ENCODE results near the gene MAGIX.
A peak's percentile ranks its signal among the peaks of the same experiment; 100 is the strongest.
"Not testable (repeated sequence)": the region's sequence is repeated elsewhere in the genome, so short reads cannot be mapped to it uniquely, and the experiment has no call there.

MAGIX gene

GRCh38 chrX:49160908-49161307 lies 1.6 kb upstream of the MAGIX start:
- DNase-seq (ENCODE audit: low read depth in 2 of 2), result no peak

- no peak for DNase-seq (ENCODE audit: low read depth in 2 of 2)
These were observed 926 bp upstream of the MAGIX start for GRCh38 chrX:49161632-49162031.

GRCh38 chrX:49163555-49164419 lies 1.2 kb downstream of the MAGIX start:
- peak; percentile 56 to 67 for DNase-seq (ENCODE audit: low read depth in 2 of 2)

DNA sequence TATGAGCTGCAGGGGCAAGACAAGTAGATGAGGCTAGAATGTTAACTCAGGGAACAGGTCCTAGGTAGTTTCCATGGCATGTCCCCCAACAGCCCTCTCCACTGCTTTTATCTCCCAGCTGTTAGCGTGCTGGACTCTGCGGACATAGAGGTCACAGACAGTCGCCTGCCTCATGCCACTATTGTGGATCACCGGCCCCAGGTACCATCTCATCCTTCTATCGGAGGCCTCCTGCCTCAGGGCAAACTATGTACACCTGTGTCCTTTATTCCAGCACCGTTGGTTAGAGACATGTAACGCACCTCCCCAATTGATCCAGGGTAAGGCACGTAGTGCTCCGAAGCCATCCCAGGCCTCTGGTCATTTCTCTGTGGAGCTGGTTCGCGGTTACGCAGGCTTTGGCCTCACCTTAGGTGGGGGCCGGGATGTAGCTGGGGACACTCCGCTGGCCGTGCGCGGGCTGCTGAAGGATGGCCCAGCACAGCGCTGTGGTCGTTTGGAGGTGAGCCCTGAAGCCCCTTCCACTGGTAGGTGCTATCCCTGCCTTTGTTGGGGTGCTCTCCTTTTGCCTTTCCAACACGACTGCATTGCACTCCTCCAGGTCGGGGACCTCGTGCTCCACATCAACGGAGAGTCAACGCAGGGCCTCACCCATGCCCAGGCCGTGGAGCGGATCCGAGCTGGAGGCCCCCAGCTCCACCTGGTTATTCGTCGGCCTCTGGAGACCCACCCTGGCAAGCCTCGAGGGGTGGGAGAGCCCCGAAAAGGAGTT lies 2.2 kb downstream of the MAGIX start:
- DNase-seq (ENCODE audit: low read depth in 2 of 2), result no peak

- peak; percentile 54 to 68 for DNase-seq (ENCODE audit: low read depth in 2 of 2)
These were observed 3.6 kb downstream of the MAGIX start for GRCh38 chrX:49165901-49166881.

DNA sequence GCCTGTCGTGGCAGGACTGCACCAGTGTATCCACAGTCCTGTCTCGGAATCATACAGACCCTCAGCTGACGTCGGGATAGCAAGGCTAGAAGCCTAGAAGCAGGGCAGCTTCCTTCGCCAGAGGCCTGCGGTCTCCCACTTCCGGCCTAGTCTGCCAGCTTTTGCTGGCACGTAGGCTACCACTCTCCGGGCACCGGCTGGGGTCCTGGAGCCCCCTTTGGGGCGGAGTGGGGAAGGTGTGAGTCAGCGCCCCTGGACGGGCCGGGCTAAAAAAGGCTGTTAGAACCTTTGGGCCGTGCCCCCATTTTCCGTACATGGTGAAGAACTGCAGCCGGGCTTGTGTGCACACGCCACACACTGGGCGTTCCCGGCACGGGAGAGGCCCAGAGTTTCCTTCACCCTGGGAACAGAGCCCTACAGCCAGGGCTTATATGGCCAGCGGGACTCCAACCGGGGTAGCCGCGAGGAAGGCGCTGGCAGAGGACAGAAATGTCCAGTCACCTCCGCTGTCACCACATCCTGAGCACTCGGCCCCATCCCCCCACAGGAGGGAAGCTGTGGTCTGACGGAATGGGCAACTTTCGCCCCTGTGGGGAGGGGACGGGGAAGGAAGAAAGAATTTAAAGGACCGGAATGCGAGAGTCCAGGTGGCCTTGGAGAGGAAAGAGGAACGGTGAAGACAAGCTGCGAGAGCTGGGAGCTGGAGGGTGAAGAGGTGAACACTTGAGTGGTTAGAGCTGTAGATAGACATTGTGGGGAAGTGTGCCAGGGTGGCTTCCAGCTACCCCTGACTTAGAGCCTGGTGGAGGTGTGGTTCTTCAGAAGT lies 4.6 kb downstream of the MAGIX start:
- DNase-seq (ENCODE audit: low read depth in 2 of 2), result peak; percentile 42 to 50

DNA sequence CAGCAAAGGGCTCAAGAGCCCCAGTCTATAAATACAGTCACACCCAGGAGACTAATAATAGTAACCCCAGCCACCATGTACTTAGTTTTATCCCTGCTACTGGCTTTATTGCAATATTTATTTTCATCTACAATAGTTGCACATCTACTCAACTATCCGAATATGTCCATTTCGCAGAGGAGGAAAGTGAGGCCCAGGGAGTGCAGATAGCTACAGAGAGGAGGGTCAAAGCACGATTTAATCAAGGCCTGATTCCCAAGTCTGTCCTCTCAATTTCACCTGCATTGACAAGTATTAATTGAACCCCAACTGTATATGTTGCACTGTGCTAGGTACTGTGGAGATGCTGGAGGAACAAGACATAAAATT lies 5.2 kb downstream of the MAGIX start:
- DNase-seq (ENCODE audit: low read depth in 2 of 2), result no peak

DNA sequence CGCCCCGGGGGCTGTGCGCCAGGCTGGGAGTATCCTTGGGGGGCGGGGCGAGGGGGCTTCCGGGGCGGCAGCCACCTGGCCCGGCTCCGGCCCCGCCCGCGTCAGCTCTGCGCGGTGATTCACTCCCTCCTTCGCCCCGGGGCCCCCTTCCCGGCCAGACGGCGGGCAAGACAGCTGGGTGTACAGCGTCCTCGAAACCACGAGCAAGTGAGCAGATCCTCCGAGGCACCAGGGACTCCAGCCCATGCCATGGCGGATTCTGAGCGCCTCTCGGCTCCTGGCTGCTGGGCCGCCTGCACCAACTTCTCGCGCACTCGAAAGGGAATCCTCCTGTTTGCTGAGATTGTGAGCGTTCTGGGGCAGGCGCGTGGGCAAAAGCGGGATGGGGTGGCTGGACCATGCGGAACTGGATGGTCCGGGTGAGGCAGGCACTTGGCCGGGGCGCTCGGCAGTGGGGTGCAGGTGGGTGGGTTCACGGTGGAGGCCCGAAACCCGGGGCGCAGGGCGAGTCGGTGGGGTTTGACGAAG lies 9.3 kb downstream of the MAGIX start, which contains the start of gene PLP2:
Gene PLP2 (plus strand): TSS at position 147 of the 528 bp plus-strand sequence. CDS start 103 bp downstream, at position 250.
- peak; percentile 55 to 72 for DNase-seq (ENCODE audit: low read depth in 2 of 2)

- DNase-seq (ENCODE audit: low read depth in 2 of 2), result peak; percentile 50 to 56
These were observed 9.8 kb downstream of the MAGIX start for GRCh38 chrX:49172280-49172780.

- DNase-seq (ENCODE audit: low read depth in 2 of 2), result not testable (repeated sequence)
These were observed 11.0 kb downstream of the MAGIX start for GRCh38 chrX:49173544-49173943.

DNA sequence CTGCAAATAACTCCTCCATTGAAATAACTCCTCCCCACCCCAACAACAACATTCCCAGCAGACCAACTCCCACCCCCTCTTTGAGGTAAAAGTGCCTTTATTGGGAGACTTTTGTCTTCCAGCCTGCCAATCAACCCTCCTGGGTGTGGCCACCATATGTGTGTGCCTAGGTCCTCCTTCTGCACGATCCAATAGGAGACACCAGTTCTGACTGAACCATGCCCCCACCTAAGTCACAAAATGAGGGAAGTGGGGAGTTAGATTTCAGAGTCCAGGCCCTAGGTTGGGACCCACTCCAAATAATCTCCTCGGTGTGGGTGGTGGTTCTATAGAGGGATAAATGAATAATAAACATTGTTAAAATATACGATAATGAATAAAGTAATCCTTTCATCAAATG lies 12.2 kb downstream of the MAGIX start:
- no peak for DNase-seq (ENCODE audit: low read depth in 2 of 2)

- DNase-seq (ENCODE audit: low read depth in 2 of 2), result no peak
These were observed 13.1 kb downstream of the MAGIX start for GRCh38 chrX:49175435-49176274.

GRCh38 chrX:49176421-49177326 lies 14.1 kb downstream of the MAGIX start:
- no peak for DNase-seq (ENCODE audit: low read depth in 2 of 2)

GRCh38 chrX:49177338-49177833 lies 14.8 kb downstream of the MAGIX start:
- DNase-seq (ENCODE audit: low read depth in 2 of 2), result no peak

DNA sequence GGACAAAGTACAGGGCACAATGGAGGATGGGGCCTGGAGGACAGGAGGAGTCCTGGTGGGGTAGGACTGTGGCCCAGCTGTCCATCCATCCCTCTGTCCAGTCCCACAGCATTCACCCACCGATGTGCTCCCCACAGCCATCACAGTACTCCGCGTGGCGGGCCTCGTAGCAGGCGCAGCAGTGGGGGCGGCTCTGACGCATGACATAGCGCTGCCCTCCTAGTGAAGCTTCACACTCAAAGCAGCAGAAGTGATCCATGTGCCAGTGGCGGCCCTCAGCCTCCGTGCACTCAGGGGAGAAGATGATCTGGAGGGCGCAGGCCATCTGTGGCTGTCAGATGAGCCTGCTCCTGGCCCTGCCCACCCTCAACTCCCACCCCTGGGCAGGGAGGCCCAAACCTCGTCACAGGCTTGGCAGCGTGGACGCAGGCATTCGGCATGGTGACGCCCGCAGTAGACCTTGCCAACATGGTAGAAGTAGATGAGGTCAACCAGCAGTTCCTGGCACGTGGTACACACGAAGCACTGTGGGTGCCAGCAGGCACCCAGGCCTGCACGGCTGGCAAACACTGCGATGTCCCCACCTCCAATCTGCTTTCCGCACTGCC lies 15.4 kb downstream of the MAGIX start:
- DNase-seq (ENCODE audit: low read depth in 2 of 2), result no peak

GRCh38 chrX:49178537-49178936 lies 16.0 kb downstream of the MAGIX start:
- no peak for DNase-seq (ENCODE audit: low read depth in 2 of 2)

- no peak for DNase-seq (ENCODE audit: low read depth in 2 of 2)
These were observed 16.8 kb downstream of the MAGIX start for GRCh38 chrX:49179358-49179757.

Data from stimulated activated CD4-positive, alpha-beta T cell treated with anti-CD3 and anti-CD28 coated beads, Interleukin-15, amount 100 ng/mL, for 48 hours (primary cell).